ENCODE measurements around the gene CBX4. TPM values are rescaled to one million over a fixed set of nuclear protein-coding genes. Genes with fewer than 3 reads are reported as not detected.

The CBX4 gene
- total and polyA plus RNA-seq, 2 of the 13 experiments (the other 11 are each of a cell fraction or from before 2014, with no cell fraction given): 25.8 to 50.8 TPM

GRCh38 chr17:79789943-79790804, 49.1 kb downstream of the CBX4 start (continued):
- no peak for TF ChIP-seq ZBTB37 (CRISPR knock-in tag; IDR thresholded peaks at IDR 0.05)
- TF ChIP-seq ATF2 (CRISPR knock-in tag; IDR thresholded peaks at IDR 0.05): no peak
- TF ChIP-seq IKZF4 (CRISPR knock-in tag; IDR thresholded peaks at IDR 0.05; ENCODE audit: borderline replicate concordance, low read depth, not compliant biosample characterization): no peak
- no peak for TF ChIP-seq ZNF572 (CRISPR knock-in tag; IDR thresholded peaks at IDR 0.05)
- no peak for TF ChIP-seq NCOR1 (IDR thresholded peaks at IDR 0.05; ENCODE audit: borderline replicate concordance, low read length)
- no peak for TF ChIP-seq JUN (CRISPR knock-in tag; IDR thresholded peaks at IDR 0.05)
- no peak for TF ChIP-seq ATF6 (CRISPR knock-in tag; conservative IDR thresholded peaks at IDR 0.05)
- no peak for TF ChIP-seq CCAR2 (optimal IDR thresholded peaks at IDR 0.05; ENCODE audit: low read depth, low read length)
- TF ChIP-seq ZNF782 (CRISPR knock-in tag; IDR thresholded peaks at IDR 0.05; ENCODE audit: borderline replicate concordance): no peak
- TF ChIP-seq ZNF773 (CRISPR knock-in tag; IDR thresholded peaks at IDR 0.05; ENCODE audit: borderline replicate concordance): peak; percentile 25; the same call in 1 of the 2 replicates
- TF ChIP-seq SNRNP70 (IDR thresholded peaks at IDR 0.05; ENCODE audit: low read depth, low read length): no peak
- TF ChIP-seq SP4 (CRISPR knock-in tag; IDR thresholded peaks at IDR 0.05): 0 out of 2 replicates have a peak, but pooled peaks have one; percentile 32
- no peak for TF ChIP-seq CREBL2 (CRISPR knock-in tag; IDR thresholded peaks at IDR 0.05; ENCODE audit: borderline replicate concordance)
- TF ChIP-seq ZMAT3 (CRISPR knock-in tag; conservative IDR thresholded peaks at IDR 0.05): no peak
- peak; percentile 20; the same call in 1 of the 2 replicates for TF ChIP-seq SALL1 (CRISPR knock-in tag; IDR thresholded peaks at IDR 0.05)
- TF ChIP-seq ZNF816 (CRISPR knock-in tag; IDR thresholded peaks at IDR 0.05; ENCODE audit: borderline replicate concordance): no peak
- no peak; the same call in 1 of the 2 replicates for TF ChIP-seq ZNF484 (CRISPR knock-in tag; IDR thresholded peaks at IDR 0.05; ENCODE audit: borderline replicate concordance, low read depth)
- no peak for TF ChIP-seq ARNTL (CRISPR knock-in tag; IDR thresholded peaks at IDR 0.05)
- no peak for TF ChIP-seq PAF1 (CRISPR knock-in tag; IDR thresholded peaks at IDR 0.05)
- no peak for TF ChIP-seq ZNF33A (CRISPR knock-in tag; IDR thresholded peaks at IDR 0.05; ENCODE audit: borderline replicate concordance)
- TF ChIP-seq ZBTB39 (CRISPR knock-in tag; IDR thresholded peaks at IDR 0.05): no peak
